Ovary (tissue), 3 donors: ENCODE results near the gene DOCK4.

ENCODE experiments used
- CTCF ChIP-seq, 3 donors: fragments of 450-650 bp in 2 of 3; fragments of 200-600 bp in 1 of 3; IDR thresholded peaks; one replicate each; pipeline versions ENCODE4 v1.5.1 to v1.8.0; 2016 to 2022; ENCODE audit warnings: antibody characterized with exemption in 3 of 3, mild to moderate bottlenecking in 1 of 3
- EP300 ChIP-seq: sonication (generic); formaldehyde crosslinking; IDR thresholded peaks from one replicate; pipeline ENCODE4 v1.6.1; 2017; ENCODE audit warnings: antibody characterized with exemption
- POLR2A ChIP-seq: fragments of 450-650 bp; IDR thresholded peaks from one replicate; pipeline ENCODE4 v1.6.1; 2017; ENCODE audit warnings: antibody characterized with exemption, mild to moderate bottlenecking, moderate library complexity
- donor health status: DM: no; HTN: no; CAD: no.

DNA sequence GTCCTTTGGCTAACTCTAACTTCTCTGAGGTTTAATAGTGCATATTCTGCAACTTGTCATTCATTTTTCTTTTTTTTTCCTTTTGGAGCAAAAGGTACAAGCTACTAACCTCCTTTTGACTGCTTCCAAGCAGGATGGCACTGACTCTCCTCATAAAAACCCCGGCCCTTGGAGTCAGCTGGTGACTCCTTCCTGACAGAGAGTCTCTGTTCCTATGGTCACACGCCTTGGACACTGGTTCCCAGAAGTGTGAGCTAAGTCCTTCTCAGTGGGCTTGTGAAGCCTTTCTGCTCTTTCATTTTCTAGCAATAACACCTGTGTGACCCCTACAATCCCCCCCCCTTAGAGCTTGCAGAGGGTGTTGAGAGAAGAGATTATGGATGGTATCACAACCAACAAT lies 21.7 kb downstream of the DOCK4 start:
- no peak for TF ChIP-seq CTCF (IDR thresholded peaks at IDR 0.05)
- TF ChIP-seq EP300 = no peak
- TF ChIP-seq POLR2A = no peak
